Heart left ventricle (tissue), 16 donors: ENCODE results near the gene ZDHHC14. TPM values are rescaled to one million over a fixed set of nuclear protein-coding genes. Genes with fewer than 3 reads are reported as not detected.

Source experiments
- ATAC-seq, 4 donors: fragments of 200-7000 bp; cut with Tn5 transposase; one replicate each; pipeline ENCODE4 v1.9.1; 2020 to 2022; ENCODE audit warnings: moderate library complexity in 4 of 4, mild to moderate bottlenecking in 3 of 4, moderate number of reproducible peaks in 1 of 4
- DNase-seq, 5 donors: peaks; one replicate each; pipeline ENCODE4 v3.0.0-alpha.2; 2020
- H3K27ac ChIP-seq, 12 donors: fragments of 200-600 bp; sonication (generic) in 4 of 12; one replicate each; pipeline versions ENCODE4 v1.5.0 to v1.8.0; 2016 to 2022; ENCODE audit warnings: mild to moderate bottlenecking in 2 of 12
- H3K27me3 ChIP-seq, 9 donors: fragments of 200-600 bp; sonication (generic) in 2 of 9; one replicate each; pipeline versions ENCODE4 v1.5.1 to v1.8.0; 2016 to 2022; ENCODE audit warnings: mild to moderate bottlenecking in 3 of 9
- H3K36me3 ChIP-seq, 9 donors: fragments of 200-600 bp; sonication (generic) in 2 of 9; one replicate each; pipeline versions ENCODE4 v1.5.0 to v1.8.0; 2018 to 2022; ENCODE audit warnings: mild to moderate bottlenecking in 2 of 9
- H3K4me1 ChIP-seq, 12 donors: fragments of 200-600 bp; sonication (generic) in 4 of 12; one replicate each; pipeline versions ENCODE4 v1.5.0 to v1.8.0; 2016 to 2022; ENCODE audit warnings: mild to moderate bottlenecking in 3 of 12
- H3K4me3 ChIP-seq, 12 donors: fragments of 200-600 bp; sonication (generic) in 4 of 12; one replicate each; pipeline versions ENCODE4 v1.5.0 to v1.8.0; 2017 to 2022; ENCODE audit warnings: mild to moderate bottlenecking in 9 of 12, moderate library complexity in 4 of 12
- H3K9me3 ChIP-seq, 12 donors: fragments of 200-600 bp; sonication (generic) in 4 of 12; one replicate each; pipeline versions ENCODE4 v1.5.0 to v1.8.0; 2016 to 2022; ENCODE audit warnings: mild to moderate bottlenecking in 1 of 12
- POLR2A ChIP-seq, 2 donors: fragments of 450-650 bp; IDR thresholded peaks; one replicate each; pipeline ENCODE4 v1.6.1; 2017; ENCODE audit warnings: antibody characterized with exemption in 2 of 2, mild to moderate bottlenecking in 2 of 2, moderate library complexity in 2 of 2
- WGBS, 4 donors: extraction: QIAGEN DNeasy Blood & Tissue Kit in 2 of 4; methylation state at CpG; one replicate each; pipeline versions ENCODE4 v1.1.5 to v1.1.7; 2013 to 2018; 5-methylcytosine and 5-hydroxymethylcytosine counted together
- intact Hi-C, 10 donors: fragments of 100-400 bp; cut with DNase I; formaldehyde crosslinking; loops; one replicate each; pipeline versions ENCODE4 v1.11.1 to v1.14.2; 2022
- polyA plus RNA-seq, 2 donors: library from polyadenylated mRNA; stranded (reverse); fragments of 200-250 nt; gene quantifications; one replicate each; pipeline ENCODE4 v1.2.3, GENCODE V29; 2013
- total RNA-seq, 9 donors: library from RNA; depleted of rRNA in 2 of 9; stranded (reverse); fragments of >200 nt in 2 of 9; fragmentation: NEBNext Ultra II Directional in 3 of 9; extraction: Animal tissue kit (Norgen Biotek cat#: 25700) in 3 of 9; gene quantifications; one replicate each; pipeline versions ENCODE4 v1.1.0 to v1.2.4, GENCODE V29; 2016 to 2023
- TF ChIP-seq, protein P1 (sequence below), 12 donors: fragments of 200-600 bp; sonication (generic) in 4 of 12; IDR thresholded peaks; one replicate each; pipeline versions ENCODE4 v1.5.0 to v1.8.0; 2018 to 2022; ENCODE audit warnings: antibody characterized with exemption in 12 of 12, mild to moderate bottlenecking in 5 of 12
- donor health status: ischemic (EF 13 %, LVEDD 7.1; RV severe dilation, severe dysfunction).
- donor health status: healthy with polysubstance abuse.
- donor health status: DM: no; HTN: yes; CAD: no.
- donor health status: DM: no; HTN: no; CAD: no.
- donor health status: ischemic (EF 25% LVEDD 6.9; RV normal size, moderate dysfunction).
- donor health status: ischemic (EF 25% LVEDD 5.7; RV mildly dilated, moderate dysfunction).
- donor health status: healthy.
- donor health status: DM: yes; HTN: yes; CAD: no.
- donor health status: ischemic (EF 35%, LVEDD 5.7; RV mildly dilated, moderate dysfunction).
- donor health status: nonischemic (EF 11% LVEDD 7.7; RV severe dilation, severe dysfunction).
- donor health status: DM: yes; HTN: yes; CAD: no.
- donor health status: PGD.
- donor health status: ischemic (EF 29% LVEDD 5.4; RV normal size, mild dysfunction).
- donor health status: nonischemic (EF 23%, LVEDD 6.1; RV moderate dilation, normal function).

ZDHHC14 gene
- total and polyA plus RNA-seq, 11 donors: 7.0 to 25.8 (median 15.4) TPM

DNA sequence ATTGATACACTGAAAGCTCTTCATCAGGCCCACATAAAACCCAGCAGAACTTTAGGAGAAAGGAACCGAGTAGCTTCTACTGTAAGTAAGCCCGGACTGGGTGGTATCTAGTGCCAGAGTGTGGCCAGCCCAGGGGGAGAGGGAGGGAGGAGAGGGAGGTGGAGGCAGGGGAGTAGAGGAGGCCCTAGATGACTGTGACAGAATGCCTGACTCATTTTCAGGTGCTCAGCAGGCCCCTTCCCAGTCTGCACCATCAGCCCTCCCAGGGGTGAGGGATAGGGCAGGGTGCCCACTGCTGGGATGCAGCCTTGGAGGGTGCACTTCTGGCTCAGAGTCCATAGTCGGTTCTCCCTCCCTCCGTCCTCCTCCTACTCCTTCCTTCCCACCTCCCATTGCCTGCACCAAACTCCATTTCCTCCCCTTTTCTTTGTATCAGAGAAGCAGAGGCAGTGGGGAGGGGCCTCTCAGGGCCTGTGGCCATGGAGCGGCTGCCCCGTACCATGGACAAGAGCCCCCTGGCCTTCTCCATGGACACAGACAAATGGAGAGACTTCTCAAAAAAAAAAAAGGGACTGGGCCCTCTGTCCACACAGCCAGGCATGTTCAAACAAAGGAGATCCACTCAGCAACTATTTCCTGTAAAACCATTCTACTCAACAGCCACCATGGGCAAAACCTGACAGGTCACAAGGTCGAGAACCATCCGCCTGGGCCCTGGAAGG, 257.1 kb downstream of the ZDHHC14 start:
- H3K36me3 ChIP-seq: peaks cover 0 to 17% (median 0%) of the 10 kb centered on the region in 9 donors
- no peak overlapping the region for H3K4me3 ChIP-seq
- H3K9me3 ChIP-seq: no peaks in the 10 kb centered on the region
- intact Hi-C loops: no loop called here
- no peak for TF ChIP-seq POLR2A (IDR thresholded peaks at IDR 0.05)
- TF ChIP-seq, protein P1, sequence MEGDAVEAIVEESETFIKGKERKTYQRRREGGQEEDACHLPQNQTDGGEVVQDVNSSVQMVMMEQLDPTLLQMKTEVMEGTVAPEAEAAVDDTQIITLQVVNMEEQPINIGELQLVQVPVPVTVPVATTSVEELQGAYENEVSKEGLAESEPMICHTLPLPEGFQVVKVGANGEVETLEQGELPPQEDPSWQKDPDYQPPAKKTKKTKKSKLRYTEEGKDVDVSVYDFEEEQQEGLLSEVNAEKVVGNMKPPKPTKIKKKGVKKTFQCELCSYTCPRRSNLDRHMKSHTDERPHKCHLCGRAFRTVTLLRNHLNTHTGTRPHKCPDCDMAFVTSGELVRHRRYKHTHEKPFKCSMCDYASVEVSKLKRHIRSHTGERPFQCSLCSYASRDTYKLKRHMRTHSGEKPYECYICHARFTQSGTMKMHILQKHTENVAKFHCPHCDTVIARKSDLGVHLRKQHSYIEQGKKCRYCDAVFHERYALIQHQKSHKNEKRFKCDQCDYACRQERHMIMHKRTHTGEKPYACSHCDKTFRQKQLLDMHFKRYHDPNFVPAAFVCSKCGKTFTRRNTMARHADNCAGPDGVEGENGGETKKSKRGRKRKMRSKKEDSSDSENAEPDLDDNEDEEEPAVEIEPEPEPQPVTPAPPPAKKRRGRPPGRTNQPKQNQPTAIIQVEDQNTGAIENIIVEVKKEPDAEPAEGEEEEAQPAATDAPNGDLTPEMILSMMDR (IDR thresholded peaks at IDR 0.05): no peak
- 86 to 94% (median 92%) methylated on average over 8 of the region's 8 CpGs for WGBS, 4 donors
- no peaks in the 10 kb centered on the region for H3K27me3 ChIP-seq
- H3K4me1 ChIP-seq: peaks cover 0 to 3% (median 0%) of the 10 kb centered on the region in 12 donors
- ATAC-seq (no peak), DNase-seq (no peak)
- H3K27ac ChIP-seq: no peak overlapping the region

DNA sequence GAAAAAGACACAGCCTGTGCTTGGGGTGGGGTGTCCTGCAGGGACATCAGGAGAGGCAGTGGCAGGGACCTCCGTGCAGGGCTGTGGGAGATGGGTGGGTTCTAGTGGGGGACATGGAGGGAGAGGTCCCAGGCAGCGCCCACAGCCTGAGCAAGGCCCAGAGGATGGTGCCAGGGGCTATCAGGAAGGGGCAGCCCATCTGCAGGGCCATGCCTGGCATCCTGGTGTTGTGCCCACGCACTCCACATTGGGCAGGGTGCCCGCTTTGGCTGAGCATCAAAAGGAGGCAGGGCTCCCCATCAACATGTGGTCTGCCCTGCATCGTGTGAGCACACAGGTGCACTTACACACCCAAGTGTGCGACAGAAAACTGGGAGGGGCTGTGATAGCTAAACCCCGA, 257.8 kb downstream of the ZDHHC14 start:
- DNase-seq (no peak), ATAC-seq (peak in 2 of 4 donors; percentile 38 to 57)
- Histone ChIP-seq H3K27ac (no peak overlapping the region), H3K9me3 (no peaks in the 10 kb centered on the region), H3K27me3 (no peaks in the 10 kb centered on the region), H3K4me3 (no peak overlapping the region), H3K4me1 (peaks cover 0 to 3% (median 0%) of the 10 kb centered on the region in 12 donors), H3K36me3 (peaks cover 0 to 13% (median 0%) of the 10 kb centered on the region in 9 donors)
- WGBS, 4 donors: 82 to 91% (median 88%) methylated on average over 7 of the region's 7 CpGs
- intact Hi-C loops: no loop called here
- TF ChIP-seq, protein P1 (IDR thresholded peaks at IDR 0.05): no peak
- no peak for TF ChIP-seq POLR2A (IDR thresholded peaks at IDR 0.05)

DNA sequence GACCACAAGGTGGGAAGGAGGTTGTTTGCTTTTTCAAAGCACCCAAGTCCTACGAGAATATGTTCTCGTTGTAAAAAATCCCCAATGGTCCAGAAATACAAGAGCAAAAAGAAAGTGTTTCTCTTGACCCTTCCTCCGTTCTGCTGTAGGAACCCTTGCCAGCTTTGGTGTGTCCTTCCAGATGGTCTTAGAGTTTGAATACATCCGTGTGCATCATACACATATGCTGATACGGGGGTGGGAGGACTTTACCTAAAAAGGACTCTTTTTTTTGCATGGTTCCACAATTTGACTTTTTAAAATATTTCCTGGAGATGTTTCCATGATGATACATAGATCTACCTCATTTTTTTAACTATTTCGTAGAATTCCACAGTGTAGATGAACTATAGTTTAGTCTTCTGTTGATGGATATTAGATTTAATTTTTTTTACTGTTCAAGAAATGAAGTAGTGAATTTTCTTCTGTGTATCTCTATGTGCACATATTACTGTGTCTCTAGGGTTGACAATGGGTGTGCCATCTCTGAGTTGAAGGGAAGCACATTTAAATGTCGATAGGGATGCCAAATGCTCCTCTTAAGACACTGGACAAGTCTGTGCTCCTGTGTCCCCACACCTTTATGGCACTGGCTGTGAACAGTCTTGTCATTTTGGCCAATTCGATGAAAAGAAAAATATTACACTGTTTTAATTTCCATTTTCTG, 259.9 kb downstream of the ZDHHC14 start:
- no peak for ATAC-seq
- H3K36me3 ChIP-seq: peaks cover 0 to 3% (median 0%) of the 10 kb centered on the region in 9 donors
- no peaks in the 10 kb centered on the region for H3K9me3 ChIP-seq
- intact Hi-C loops: no loop called here
- TF ChIP-seq POLR2A (IDR thresholded peaks at IDR 0.05): no peak
- TF ChIP-seq, protein P1 (IDR thresholded peaks at IDR 0.05): no peak
- WGBS, 4 donors: 89 to 94% (median 93%) methylated on average over 8 of the region's 8 CpGs
- H3K4me1 ChIP-seq: peaks cover 0 to 3% (median 0%) of the 10 kb centered on the region in 12 donors
- no peaks in the 10 kb centered on the region for H3K27me3 ChIP-seq
- no peak overlapping the region for H3K4me3 ChIP-seq
- no peak for DNase-seq
- no peak overlapping the region for H3K27ac ChIP-seq

DNA sequence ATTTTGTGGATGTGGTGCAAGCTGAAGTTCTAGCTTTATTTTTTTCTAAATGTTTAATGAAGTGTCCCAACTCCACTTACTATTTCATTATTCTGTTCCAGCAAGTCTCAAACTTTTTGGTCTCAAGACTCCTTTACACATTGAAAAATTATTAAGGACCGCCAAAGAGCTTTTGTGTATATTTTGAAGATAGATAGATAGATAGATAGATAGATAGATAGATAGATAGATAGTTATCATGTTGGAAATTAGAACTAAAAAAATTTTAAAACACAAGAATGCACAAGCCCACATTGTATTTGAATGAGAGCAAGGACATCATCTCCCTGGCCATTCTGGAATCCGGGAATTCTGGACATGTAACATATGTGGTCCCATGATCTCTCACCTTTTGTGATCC, 260.8 kb downstream of the ZDHHC14 start:
- DNase-seq (no peak), ATAC-seq (no peak)
- no peaks in the 10 kb centered on the region for H3K27me3 ChIP-seq
- peaks cover 0 to 3% (median 0%) of the 10 kb centered on the region in 12 donors for H3K4me1 ChIP-seq
- TF ChIP-seq POLR2A (IDR thresholded peaks at IDR 0.05): no peak
- TF ChIP-seq, protein P1 (IDR thresholded peaks at IDR 0.05): no peak
- 81 to 92% (median 84%) methylated on average over 2 of the region's 2 CpGs for WGBS, 4 donors
- intact Hi-C loops: no loop called here
- H3K27ac ChIP-seq: no peak overlapping the region
- H3K4me3 ChIP-seq: no peak overlapping the region
- no peaks in the 10 kb centered on the region for H3K9me3 ChIP-seq
- H3K36me3 ChIP-seq: peaks cover 0 to 3% (median 0%) of the 10 kb centered on the region in 9 donors
